ENCODE data around the gene CD82. TPM values are rescaled to one million over a fixed set of nuclear protein-coding genes. Genes with fewer than 3 reads are reported as not detected.

Gene CD82
- total and polyA plus RNA-seq, 2 of the 8 experiments (the other 6 are each of a cell fraction or from before 2014, with no cell fraction given), result 7.9 to 10.3 TPM

DNA sequence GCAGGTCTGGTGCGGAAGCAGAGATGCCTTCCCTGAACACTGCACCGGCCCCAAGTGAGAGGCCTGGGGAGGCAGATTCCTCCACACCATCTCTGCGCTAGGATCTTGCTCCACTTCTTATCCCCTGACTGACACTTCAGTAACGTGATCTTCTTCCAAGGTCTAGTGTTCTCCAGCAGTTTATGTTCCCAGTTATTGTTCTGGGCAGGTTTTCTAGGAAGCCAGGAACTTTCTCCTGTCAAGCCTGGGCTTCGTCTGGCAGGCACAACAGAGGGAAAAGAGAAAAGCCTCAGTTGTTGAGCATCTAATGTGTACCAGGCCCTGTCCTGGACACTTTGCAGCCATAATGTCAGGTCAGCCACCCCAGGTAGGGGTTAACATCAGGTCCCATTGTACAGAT lies 10.5 kb downstream of the CD82 start:
- H2BK15ac ChIP-seq (ENCODE audit: low read length), result no peak overlapping the region
- no peaks in the 10 kb centered on the region for H3K9me3 ChIP-seq (ENCODE audit: insufficient read depth in 2 of 2, low read depth in 1 of 2, low read length in 1 of 2)
- FAIRE-seq, result no peak
- no peak overlapping the region for H2BK5ac ChIP-seq (ENCODE audit: low read depth, low read length)
- no peak overlapping the region for H4K5ac ChIP-seq (ENCODE audit: insufficient read length, low read depth, low read length)
- no peak overlapping the region for H4K91ac ChIP-seq (replicated peaks; ENCODE audit: insufficient read length, low read length)
- no peak overlapping the region for H3K56ac ChIP-seq (replicated peaks; ENCODE audit: insufficient read length, low read depth, low read length)
- WGBS, 2 experiments (ENCODE audit: extremely low coverage in 1 of 2, insufficient coverage in 1 of 2, insufficient read length in 1 of 2, insufficient replicate concordance in 2 of 2, low coverage in 1 of 2, low lambda C conversion rate in 2 of 2, missing lambda C conversion rate in 1 of 2), result 84% methylated on average over 5 of the region's 5 CpGs; no CpG with 5 or more reads in 1 of the 2 experiments
- CTCF ChIA-PET (ENCODE audit: partially characterized antibody), result interaction anchor here (0.6 to 3.1 kb wide), 2 partner anchors 19 to 401 kb away, joined by 3 to 13 read pairs; no protein-coding TSS in a partner anchor
- no peak for DNase-seq (ENCODE audit: low read depth in 1 of 2, low spot score in 2 of 2)
- no peak overlapping the region for H3K9ac ChIP-seq (replicated peaks in 1 of 4; ENCODE audit: extremely low read depth in 1 of 4, low read depth in 3 of 4, low read length in 3 of 4)
- H2BK120ac ChIP-seq (replicated peaks; ENCODE audit: low read depth, low read length), result no peak overlapping the region
- no peak overlapping the region for H3K4me2 ChIP-seq (ENCODE audit: insufficient read depth in 1 of 2, low read depth in 2 of 2, low read length in 2 of 2)
- no peak overlapping the region for H3K4me3 ChIP-seq (ENCODE audit: extremely low read depth in 1 of 4, insufficient read depth in 2 of 4, low read depth in 3 of 4, low read length in 4 of 4)
- no peaks in the 10 kb centered on the region for H4K20me1 ChIP-seq (replicated peaks in 1 of 2; ENCODE audit: control insufficient read depth in 1 of 2, insufficient read depth in 2 of 2, low read length in 2 of 2)
- H3K79me1 ChIP-seq (ENCODE audit: low read depth, low read length), result no peaks in the 10 kb centered on the region; the same call in 1 of the 2 replicates
- H3K23ac ChIP-seq (ENCODE audit: insufficient read length), result no peak overlapping the region
- H3K27me3 ChIP-seq (replicated peaks in 1 of 4; ENCODE audit: control insufficient read depth in 3 of 4, extremely low read depth in 1 of 4, insufficient read depth in 3 of 4, low read length in 3 of 4), result no peaks in the 10 kb centered on the region
- H3K4ac ChIP-seq (replicated peaks; ENCODE audit: insufficient read length, low read depth, low read length), result no peak overlapping the region
- H3K79me2 ChIP-seq (ENCODE audit: control insufficient read depth in 1 of 2, insufficient read depth in 2 of 2, low read length in 2 of 2), result no peaks in the 10 kb centered on the region
- POLR2A ChIA-PET (ENCODE audit: partially characterized antibody), result no interaction called here
- peaks cover 0 to 4% (median 0%) of the 10 kb centered on the region in 4 experiments; a peak in 3 of 7 replicates for H3K4me1 ChIP-seq (replicated peaks in 1 of 4; ENCODE audit: control insufficient read depth in 3 of 4, insufficient read depth in 4 of 4, low read length in 3 of 4)
- H2AK5ac ChIP-seq (ENCODE audit: low read depth, low read length), result no peak overlapping the region
- H2BK12ac ChIP-seq (ENCODE audit: low read depth, low read length), result no peak overlapping the region
- H3K36me3 ChIP-seq (ENCODE audit: control insufficient read depth in 2 of 4, insufficient read depth in 4 of 4, low read length in 3 of 4), result no peaks in the 10 kb centered on the region
- no peak overlapping the region for H2BK20ac ChIP-seq (ENCODE audit: low read length)
- no peak overlapping the region for H3K18ac ChIP-seq (ENCODE audit: extremely low read depth, low read length)
- no peak overlapping the region for H2AFZ ChIP-seq (ENCODE audit: low read length)
- no peak overlapping the region for H3K14ac ChIP-seq (ENCODE audit: insufficient read length)
- H4K8ac ChIP-seq (ENCODE audit: extremely low read depth, insufficient read depth, low read length), result no peak overlapping the region
- H3K23me2 ChIP-seq (ENCODE audit: low read depth, low read length), result no peaks in the 10 kb centered on the region
- no peak overlapping the region for H3K27ac ChIP-seq (ENCODE audit: low read depth, low read length)
- TF ChIP-seq MAFK (IDR thresholded peaks at IDR 0.05; ENCODE audit: low read depth, low read length) (no peak), EGR1 (IDR thresholded peaks at IDR 0.05; ENCODE audit: borderline replicate concordance, low read depth, low read length) (no peak), ASH2L (IDR thresholded peaks at IDR 0.05; ENCODE audit: low read length) (no peak), POLR2A (IDR thresholded peaks at IDR 0.05; ENCODE audit: control extremely low read depth in 1 of 2, low read depth in 2 of 2, low read length in 2 of 2) (no peak), RBBP5 (IDR thresholded peaks at IDR 0.05; ENCODE audit: borderline replicate concordance, low read depth, low read length) (no peak), SIN3A (conservative IDR thresholded peaks at IDR 0.05 in 1 of 2, IDR thresholded peaks at IDR 0.05 in 1 of 2; ENCODE audit: low read depth in 1 of 2, low read length in 2 of 2) (no peak), KDM1A (IDR thresholded peaks at IDR 0.05; ENCODE audit: borderline replicate concordance, low read length) (no peak), CHD2 (IDR thresholded peaks at IDR 0.05; ENCODE audit: low read length) (no peak), GTF2F1 (IDR thresholded peaks at IDR 0.05; ENCODE audit: borderline replicate concordance, low read depth, low read length) (no peak), JUND (IDR thresholded peaks at IDR 0.05; ENCODE audit: low read length) (no peak), TEAD4 (IDR thresholded peaks at IDR 0.05; ENCODE audit: low read depth, low read length) (no peak), CBX5 (IDR thresholded peaks at IDR 0.05; ENCODE audit: low read depth, low read length) (no peak), KDM4A (IDR thresholded peaks at IDR 0.05; ENCODE audit: low read depth, low read length, severe bottlenecking) (no peak)
- TF ChIP-seq, protein P1, sequence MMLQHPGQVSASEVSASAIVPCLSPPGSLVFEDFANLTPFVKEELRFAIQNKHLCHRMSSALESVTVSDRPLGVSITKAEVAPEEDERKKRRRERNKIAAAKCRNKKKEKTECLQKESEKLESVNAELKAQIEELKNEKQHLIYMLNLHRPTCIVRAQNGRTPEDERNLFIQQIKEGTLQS (IDR thresholded peaks at IDR 0.05; ENCODE audit: insufficient read depth, low read depth, low read length), result no peak
- TF ChIP-seq, protein P2, sequence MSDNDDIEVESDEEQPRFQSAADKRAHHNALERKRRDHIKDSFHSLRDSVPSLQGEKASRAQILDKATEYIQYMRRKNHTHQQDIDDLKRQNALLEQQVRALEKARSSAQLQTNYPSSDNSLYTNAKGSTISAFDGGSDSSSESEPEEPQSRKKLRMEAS (IDR thresholded peaks at IDR 0.05), result no peak
